HL-60 (cell line): ENCODE measurements around the gene KCNJ18.

ENCODE experiments used
- CTCF ChIP-seq: IDR thresholded peaks from one replicate; pipeline ENCODE4 v1.5.1; 2011; ENCODE audit warnings: low read length, control low read depth, inconsistent platforms; ENCODE audit not compliant: insufficient read depth
- POLR2AphosphoS5 ChIP-seq: IDR thresholded peaks from 2 replicates; pipeline ENCODE4 v1.6.1; 2012; ENCODE audit warnings: low read depth

GRCh38 chr17:21705021-21705601 is 12.8 kb downstream of the KCNJ18 start:
- TF ChIP-seq CTCF = no peak
- TF ChIP-seq POLR2AphosphoS5 = no peak
